Esophagus muscularis mucosa (tissue), 4 donors: ENCODE data around the gene DUSP2. TPM values are rescaled to one million over a fixed set of nuclear protein-coding genes. Genes with fewer than 3 reads are reported as not detected.

Source experiments
- DNase-seq: peaks from one replicate; pipeline ENCODE4 v3.0.0-alpha.2; 2017; ENCODE audit errors: extremely low spot score
- H3K27ac ChIP-seq, 4 donors: fragments of 200-600 bp; sonication (generic); replicated peaks in 1 of 4; 1 replicate in 3 of 4; 2 replicates in 1 of 4; pipeline ENCODE4 v1.5.1; 2016 to 2019; ENCODE audit warnings: mild to moderate bottlenecking in 1 of 4
- H3K27me3 ChIP-seq, 4 donors: fragments of 200-600 bp; sonication (generic); one replicate each; pipeline versions ENCODE4 v1.5.1 to v1.6.0; 2016 to 2019
- H3K36me3 ChIP-seq, 4 donors: fragments of 200-600 bp; sonication (generic); one replicate each; pipeline ENCODE4 v1.5.1; 2016 to 2019
- H3K4me1 ChIP-seq, 4 donors: fragments of 200-600 bp; sonication (generic); one replicate each; pipeline ENCODE4 v1.5.1; 2016 to 2019
- H3K4me3 ChIP-seq, 4 donors: fragments of 200-600 bp; sonication (generic); 1 replicate in 2 of 4; 2 replicates in 2 of 4; pipeline ENCODE4 v1.5.1; 2016 to 2019; ENCODE audit warnings: mild to moderate bottlenecking in 4 of 4, moderate library complexity in 1 of 4
- H3K9me3 ChIP-seq, 4 donors: fragments of 200-600 bp; sonication (generic); 1 replicate in 3 of 4; 2 replicates in 1 of 4; pipeline ENCODE4 v1.5.1; 2016 to 2019
- EP300 ChIP-seq: sonication (generic); formaldehyde crosslinking; IDR thresholded peaks from one replicate; pipeline ENCODE4 v1.6.1; 2017; ENCODE audit warnings: antibody characterized with exemption
- POLR2A ChIP-seq: fragments of 450-650 bp; IDR thresholded peaks from one replicate; pipeline ENCODE4 v1.6.1; 2017; ENCODE audit warnings: antibody characterized with exemption, moderate library complexity, mild to moderate bottlenecking, low read depth
- POLR2AphosphoS5 ChIP-seq, 2 donors: sonication (generic); formaldehyde crosslinking; IDR thresholded peaks; one replicate each; pipeline ENCODE4 v1.6.1; 2017; ENCODE audit warnings: antibody characterized with exemption in 2 of 2
- WGBS: methylation state at CpG from one replicate; pipeline ENCODE4 v1.1.5; 2018; 5-methylcytosine and 5-hydroxymethylcytosine counted together
- intact Hi-C: fragments of 100-400 bp; cut with DNase I; formaldehyde crosslinking; loops from one replicate; pipeline ENCODE4 v1.15.1; 2023
- total RNA-seq, 4 donors: library from RNA; depleted of rRNA; stranded (reverse); fragments of >200 nt; gene quantifications; one replicate each; pipeline versions ENCODE4 v1.1.0 to v1.2.1, GENCODE V29; 2016
- TF ChIP-seq, protein P1 (sequence below), 3 experiments: fragments of 200-600 bp in 2 of 3; fragments of 450-650 bp in 1 of 3; sonication (generic) in 2 of 3; IDR thresholded peaks; one replicate each; pipeline ENCODE4 v1.5.1; 2017 to 2019; ENCODE audit warnings: antibody characterized with exemption in 3 of 3, mild to moderate bottlenecking in 2 of 3, moderate library complexity in 1 of 3

DUSP2 gene
- total RNA-seq, 4 donors from 2014 or later = 1.1 to 5.5 (median 1.7) TPM

DNA sequence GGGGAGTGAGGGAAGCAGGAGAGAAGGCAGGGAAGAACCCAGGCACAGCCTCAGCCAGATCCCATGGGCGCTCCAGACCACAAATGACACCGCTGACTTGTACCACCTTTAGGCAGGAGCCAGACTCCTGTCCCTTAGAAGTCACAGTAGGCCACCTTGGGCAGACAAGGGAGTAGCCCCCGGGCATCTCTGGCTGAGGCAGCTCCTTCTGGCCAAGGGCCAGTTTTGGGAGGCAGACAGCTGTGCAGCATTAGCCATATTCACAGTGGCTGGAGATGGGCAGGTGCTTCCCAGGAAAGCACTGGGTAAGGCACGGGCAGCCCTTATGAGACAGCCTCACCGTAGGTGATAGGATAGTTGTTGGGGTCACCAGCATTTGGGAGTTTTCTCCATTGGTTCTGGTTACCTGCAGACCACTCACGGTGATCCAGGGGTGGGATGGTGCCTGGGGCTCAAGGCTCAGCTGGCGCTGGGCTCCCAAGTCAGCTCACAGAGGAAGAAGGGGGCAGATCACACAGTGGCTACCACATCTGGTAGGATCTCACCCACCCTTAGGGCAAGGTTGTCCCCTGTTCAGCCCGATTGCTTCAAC is 9.0 kb downstream of the DUSP2 start:
- Histone ChIP-seq H3K4me3 (no peak overlapping the region), H3K27me3 (peaks cover 0 to 54% (median 0%) of the 10 kb centered on the region in 4 donors), H3K9me3 (no peaks in the 10 kb centered on the region), H3K27ac (no peak overlapping the region), H3K36me3 (no peaks in the 10 kb centered on the region), H3K4me1 (no peaks in the 10 kb centered on the region)
- TF ChIP-seq, protein P1, sequence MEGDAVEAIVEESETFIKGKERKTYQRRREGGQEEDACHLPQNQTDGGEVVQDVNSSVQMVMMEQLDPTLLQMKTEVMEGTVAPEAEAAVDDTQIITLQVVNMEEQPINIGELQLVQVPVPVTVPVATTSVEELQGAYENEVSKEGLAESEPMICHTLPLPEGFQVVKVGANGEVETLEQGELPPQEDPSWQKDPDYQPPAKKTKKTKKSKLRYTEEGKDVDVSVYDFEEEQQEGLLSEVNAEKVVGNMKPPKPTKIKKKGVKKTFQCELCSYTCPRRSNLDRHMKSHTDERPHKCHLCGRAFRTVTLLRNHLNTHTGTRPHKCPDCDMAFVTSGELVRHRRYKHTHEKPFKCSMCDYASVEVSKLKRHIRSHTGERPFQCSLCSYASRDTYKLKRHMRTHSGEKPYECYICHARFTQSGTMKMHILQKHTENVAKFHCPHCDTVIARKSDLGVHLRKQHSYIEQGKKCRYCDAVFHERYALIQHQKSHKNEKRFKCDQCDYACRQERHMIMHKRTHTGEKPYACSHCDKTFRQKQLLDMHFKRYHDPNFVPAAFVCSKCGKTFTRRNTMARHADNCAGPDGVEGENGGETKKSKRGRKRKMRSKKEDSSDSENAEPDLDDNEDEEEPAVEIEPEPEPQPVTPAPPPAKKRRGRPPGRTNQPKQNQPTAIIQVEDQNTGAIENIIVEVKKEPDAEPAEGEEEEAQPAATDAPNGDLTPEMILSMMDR (IDR thresholded peaks at IDR 0.05) = no peak
- TF ChIP-seq EP300 (no peak), POLR2AphosphoS5 (IDR thresholded peaks at IDR 0.05) (no peak), POLR2A (no peak)
- no peak for DNase-seq
- intact Hi-C loops = loop anchor here (10.0 kb wide), 1 partner anchor 369 kb away; the partner anchor contains the start of gene NEURL3
- WGBS = 83% methylated on average over 5 of the region's 8 CpGs

DNA sequence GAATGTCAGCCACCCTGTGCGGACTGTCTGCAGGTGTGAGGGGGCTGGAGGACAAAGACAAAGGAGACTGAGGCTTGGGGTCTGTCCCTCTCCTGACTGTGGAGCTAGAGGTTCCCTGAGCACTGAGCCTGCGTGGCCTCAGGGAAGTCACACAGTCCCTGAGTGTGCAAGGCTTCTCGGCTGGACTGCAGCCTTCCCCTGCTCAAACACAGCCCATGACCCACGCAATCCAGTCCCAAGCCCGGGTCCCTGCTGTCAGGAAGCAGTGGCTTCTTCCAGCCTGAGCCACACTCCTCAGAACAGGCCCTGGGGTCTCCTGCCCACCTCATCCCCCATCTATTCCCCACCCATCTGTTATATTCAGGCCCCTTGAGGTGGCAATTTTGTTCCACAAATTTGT is 9.6 kb downstream of the DUSP2 start:
- no peaks in the 10 kb centered on the region for H3K9me3 ChIP-seq
- WGBS = 73% methylated on average over 5 of the region's 5 CpGs
- H3K4me3 ChIP-seq = no peak overlapping the region
- H3K27ac ChIP-seq = no peak overlapping the region
- no peaks in the 10 kb centered on the region for H3K4me1 ChIP-seq
- intact Hi-C loops = loop anchor here (10.0 kb wide), 1 partner anchor 369 kb away; the partner anchor contains the start of gene NEURL3
- no peak for DNase-seq
- no peaks in the 10 kb centered on the region for H3K36me3 ChIP-seq
- peaks cover 0 to 54% (median 0%) of the 10 kb centered on the region in 4 donors for H3K27me3 ChIP-seq
- TF ChIP-seq EP300 (no peak), POLR2A (no peak), POLR2AphosphoS5 (IDR thresholded peaks at IDR 0.05) (no peak)
- TF ChIP-seq, protein P1 (IDR thresholded peaks at IDR 0.05) = no peak

DNA sequence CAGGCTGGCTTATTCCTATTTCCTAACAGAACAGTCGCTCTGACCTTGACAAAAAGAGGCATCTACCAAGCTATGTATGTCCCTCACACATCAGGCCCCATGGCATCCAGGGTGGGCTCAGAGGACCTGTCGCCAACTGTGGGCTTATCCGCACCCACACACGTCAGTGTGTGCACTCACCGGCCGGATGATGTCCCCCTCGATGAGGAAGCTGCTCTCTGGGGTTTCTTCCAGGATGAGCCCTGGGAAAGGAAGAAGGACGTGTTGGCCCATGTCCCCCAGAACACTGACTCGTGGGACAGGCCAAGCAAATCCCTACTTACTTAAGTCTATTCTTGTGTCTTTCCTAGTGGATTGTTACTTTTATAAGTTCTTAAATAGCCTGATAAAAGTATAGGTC is 10.1 kb downstream of the DUSP2 start:
- TF ChIP-seq POLR2A = no peak
- TF ChIP-seq POLR2AphosphoS5 (IDR thresholded peaks at IDR 0.05) = no peak
- TF ChIP-seq, protein P1 (IDR thresholded peaks at IDR 0.05) = no peak
- no peak for TF ChIP-seq EP300
- H3K4me1 ChIP-seq = no peaks in the 10 kb centered on the region
- DNase-seq = no peak
- no peak overlapping the region for H3K27ac ChIP-seq
- peaks cover 0 to 57% (median 0%) of the 10 kb centered on the region in 4 donors for H3K27me3 ChIP-seq
- no peaks in the 10 kb centered on the region for H3K36me3 ChIP-seq
- H3K4me3 ChIP-seq = no peak overlapping the region
- WGBS = 85% methylated on average over 9 of the region's 9 CpGs
- intact Hi-C loops = loop anchor here (10.0 kb wide), 1 partner anchor 370 kb away; the partner anchor contains the start of gene NEURL3
- H3K9me3 ChIP-seq = no peaks in the 10 kb centered on the region

DNA sequence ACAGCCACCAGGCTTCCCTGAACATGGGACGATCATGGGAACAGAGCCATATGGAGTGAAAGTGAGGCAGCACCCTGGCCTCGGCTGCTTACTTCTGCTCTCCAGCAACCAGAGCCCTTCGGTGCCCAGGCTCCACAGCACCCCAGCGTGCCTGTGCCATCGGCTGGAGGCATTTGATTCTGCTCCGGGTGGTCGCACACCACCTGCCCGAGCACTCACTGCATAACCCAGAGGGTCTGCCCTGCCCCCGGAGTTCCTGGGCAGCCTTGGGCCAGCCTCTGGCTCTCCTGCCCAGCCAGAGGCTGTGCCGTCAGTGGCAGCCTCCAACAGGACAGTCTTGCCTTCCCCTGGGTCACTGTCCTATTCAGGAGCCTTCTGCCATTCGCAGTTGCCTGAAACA is 10.8 kb downstream of the DUSP2 start:
- 87% methylated on average over 9 of the region's 11 CpGs for WGBS
- H3K27ac ChIP-seq = no peak overlapping the region
- TF ChIP-seq EP300 (no peak), POLR2A (no peak), POLR2AphosphoS5 (IDR thresholded peaks at IDR 0.05) (no peak)
- TF ChIP-seq, protein P1 (IDR thresholded peaks at IDR 0.05) = no peak
- no peaks in the 10 kb centered on the region for H3K9me3 ChIP-seq
- no peak overlapping the region for H3K4me3 ChIP-seq
- H3K4me1 ChIP-seq = no peaks in the 10 kb centered on the region
- no peak for DNase-seq
- H3K27me3 ChIP-seq = peaks cover 0 to 57% (median 0%) of the 10 kb centered on the region in 4 donors
- intact Hi-C loops = loop anchor here (10.0 kb wide), 1 partner anchor 370 kb away; the partner anchor contains the start of gene NEURL3
- no peaks in the 10 kb centered on the region for H3K36me3 ChIP-seq
